ENCODE data around the gene ATF7. TPM values are rescaled to one million over a fixed set of nuclear protein-coding genes. Genes with fewer than 3 reads are reported as not detected.

ATF7 gene
- total RNA-seq, 1 donor from 2014 or later: 12.7 TPM

DNA sequence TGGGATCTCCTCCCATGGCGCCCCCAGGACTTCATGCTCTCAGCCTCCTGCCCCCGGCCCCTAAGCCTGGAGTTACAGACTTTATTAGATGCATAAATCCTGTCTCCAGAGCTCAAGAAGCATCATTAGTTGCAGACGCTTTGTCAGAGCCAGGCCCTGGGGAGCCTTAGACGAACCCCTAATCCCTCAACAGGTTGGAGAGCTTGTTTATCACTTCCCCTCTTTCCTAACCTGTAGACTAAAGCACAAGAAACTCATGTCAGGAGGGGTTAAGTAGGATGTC lies 118.6 kb downstream of the ATF7 start:
- H3K36me3 ChIP-seq: no peaks in the 10 kb centered on the region
- peaks cover 9% of the 10 kb centered on the region for H3K79me2 ChIP-seq (ENCODE audit: low read depth)
- H3F3A ChIP-seq (ENCODE audit: low read depth): peaks cover 11% of the 10 kb centered on the region
- Mint-ChIP-seq H3K4me1 (peaks cover 6% of the 10 kb centered on the region), H3K4me3 (no peak overlapping the region), H3K36me3 (peaks cover 8% of the 10 kb centered on the region), H3K27ac (peak overlapping the region; percentile 57), H3K27me3 (ENCODE audit: insufficient read depth, low read depth) (peaks cover 4% of the 10 kb centered on the region), H3K9me3 (no peaks in the 10 kb centered on the region)
- H3K4me1 ChIP-seq: no peaks in the 10 kb centered on the region
- no peaks in the 10 kb centered on the region for H4K20me1 ChIP-seq (ENCODE audit: low read depth)
- no peak for TF ChIP-seq EZH2phosphoT487 (IDR thresholded peaks at IDR 0.05)
- no peak for TF ChIP-seq EZH2 (IDR thresholded peaks at IDR 0.05)
- TF ChIP-seq, protein P1, sequence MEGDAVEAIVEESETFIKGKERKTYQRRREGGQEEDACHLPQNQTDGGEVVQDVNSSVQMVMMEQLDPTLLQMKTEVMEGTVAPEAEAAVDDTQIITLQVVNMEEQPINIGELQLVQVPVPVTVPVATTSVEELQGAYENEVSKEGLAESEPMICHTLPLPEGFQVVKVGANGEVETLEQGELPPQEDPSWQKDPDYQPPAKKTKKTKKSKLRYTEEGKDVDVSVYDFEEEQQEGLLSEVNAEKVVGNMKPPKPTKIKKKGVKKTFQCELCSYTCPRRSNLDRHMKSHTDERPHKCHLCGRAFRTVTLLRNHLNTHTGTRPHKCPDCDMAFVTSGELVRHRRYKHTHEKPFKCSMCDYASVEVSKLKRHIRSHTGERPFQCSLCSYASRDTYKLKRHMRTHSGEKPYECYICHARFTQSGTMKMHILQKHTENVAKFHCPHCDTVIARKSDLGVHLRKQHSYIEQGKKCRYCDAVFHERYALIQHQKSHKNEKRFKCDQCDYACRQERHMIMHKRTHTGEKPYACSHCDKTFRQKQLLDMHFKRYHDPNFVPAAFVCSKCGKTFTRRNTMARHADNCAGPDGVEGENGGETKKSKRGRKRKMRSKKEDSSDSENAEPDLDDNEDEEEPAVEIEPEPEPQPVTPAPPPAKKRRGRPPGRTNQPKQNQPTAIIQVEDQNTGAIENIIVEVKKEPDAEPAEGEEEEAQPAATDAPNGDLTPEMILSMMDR (IDR thresholded peaks at IDR 0.05): no peak
- DNase-seq (ENCODE audit: low spot score): no peak
- H3K4me3 ChIP-seq: no peak overlapping the region
- H3K9me3 ChIP-seq (ENCODE audit: low read depth): no peaks in the 10 kb centered on the region
- H3K27ac ChIP-seq: no peak overlapping the region
- no peak overlapping the region for H3K4me2 ChIP-seq
- no peak overlapping the region for H2AFZ ChIP-seq (replicated peaks)
- no peak overlapping the region for H3K9ac ChIP-seq
- no peaks in the 10 kb centered on the region for H3K27me3 ChIP-seq

DNA sequence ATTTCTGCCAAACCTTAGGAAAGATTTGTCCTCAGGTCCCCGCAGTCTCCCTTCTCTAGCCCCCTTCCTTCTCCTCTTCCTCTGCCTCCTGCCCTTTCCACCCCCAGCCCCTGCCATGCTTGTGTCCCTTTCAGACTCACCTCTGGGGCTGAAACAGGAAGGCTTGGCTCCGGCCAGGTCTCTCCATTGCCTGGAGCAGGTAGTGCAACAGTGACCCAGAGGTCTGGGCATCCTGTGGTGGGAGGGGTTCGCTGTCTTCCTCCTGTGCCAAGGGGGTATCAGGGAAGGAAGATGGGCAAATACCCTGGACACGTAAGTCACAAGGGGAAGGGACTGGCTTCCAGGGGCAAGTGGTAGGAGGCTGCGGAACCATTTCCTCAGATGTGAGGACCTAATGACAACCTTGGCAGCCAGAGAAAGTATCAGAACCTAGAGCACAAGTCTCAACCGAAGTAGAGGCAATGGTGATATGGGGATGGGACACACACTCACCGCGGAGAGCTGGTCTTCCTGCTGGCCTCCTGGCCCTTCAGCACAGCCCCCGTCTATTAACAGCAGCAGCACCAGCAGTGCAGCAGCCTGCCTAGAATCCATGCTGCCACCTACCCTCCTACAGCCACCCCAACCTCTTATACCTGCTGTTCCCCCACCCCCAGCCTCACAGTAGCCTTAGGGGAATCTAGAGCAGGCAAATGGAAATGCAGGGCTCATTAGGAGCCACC lies 119.1 kb downstream of the ATF7 start, which contains the start of gene NPFF:
NPFF (minus strand) TSS at position 604 of the 722 bp plus-strand sequence; CDS start at position 594, 10 bp downstream.
- Histone ChIP-seq H3K4me3 (no peak within 1 kb of the TSS), H3K4me2 (no peak within 1 kb of the TSS), H3K27ac (no peak within 1 kb of the TSS), H3K4me1 (peaks cover 3% of the 10 kb centered on the region), H2AFZ (replicated peaks) (no peak within 1 kb of the TSS), H3K9me3 (ENCODE audit: low read depth) (no peaks in the 10 kb centered on the region), H3K9ac (no peak within 1 kb of the TSS), H3F3A (ENCODE audit: low read depth) (peaks cover 11% of the 10 kb centered on the region), H3K79me2 (ENCODE audit: low read depth) (peaks cover 14% of the 10 kb centered on the region), H3K36me3 (no peaks in the 10 kb centered on the region), H3K27me3 (no peaks in the 10 kb centered on the region), H4K20me1 (ENCODE audit: low read depth) (no peaks in the 10 kb centered on the region)
- peak within 1 kb of the TSS; percentile 57 for H3K27ac Mint-ChIP-seq
- no peaks in the 10 kb centered on the region for H3K9me3 Mint-ChIP-seq
- DNase-seq (ENCODE audit: low spot score): no peak
- peaks cover 8% of the 10 kb centered on the region for H3K4me1 Mint-ChIP-seq
- peaks cover 8% of the 10 kb centered on the region for H3K36me3 Mint-ChIP-seq
- peaks cover 4% of the 10 kb centered on the region for H3K27me3 Mint-ChIP-seq (ENCODE audit: insufficient read depth, low read depth)
- TF ChIP-seq, protein P1 (IDR thresholded peaks at IDR 0.05): no peak
- TF ChIP-seq EZH2 (IDR thresholded peaks at IDR 0.05) (no peak), EZH2phosphoT487 (IDR thresholded peaks at IDR 0.05) (no peak)
- no peak within 1 kb of the TSS for H3K4me3 Mint-ChIP-seq

DNA sequence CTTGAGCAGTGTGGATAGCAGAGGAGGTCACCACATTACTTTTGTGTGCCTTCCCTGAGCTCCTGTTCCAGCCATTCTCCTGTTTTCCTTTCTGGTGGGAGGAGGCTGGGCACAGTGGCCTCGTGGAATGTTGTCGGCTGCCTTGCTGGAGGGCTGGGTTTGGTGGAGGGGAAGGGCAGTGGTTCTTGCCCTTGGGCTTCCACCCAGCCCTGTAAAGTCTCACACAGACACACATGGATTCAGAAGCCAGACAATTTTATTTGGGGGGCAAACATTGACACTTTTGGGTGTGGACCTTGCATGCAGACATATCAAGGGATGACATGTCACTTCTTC lies 119.8 kb downstream of the ATF7 start:
- Histone ChIP-seq H3K36me3 (no peaks in the 10 kb centered on the region), H3K79me2 (ENCODE audit: low read depth) (peaks cover 20% of the 10 kb centered on the region), H3K4me1 (peaks cover 9% of the 10 kb centered on the region), H3K4me2 (no peak overlapping the region), H3K9ac (no peak overlapping the region), H3K27ac (no peak overlapping the region), H3F3A (ENCODE audit: low read depth) (peaks cover 11% of the 10 kb centered on the region), H3K4me3 (no peak overlapping the region), H3K9me3 (ENCODE audit: low read depth) (no peaks in the 10 kb centered on the region), H2AFZ (replicated peaks) (no peak overlapping the region), H4K20me1 (ENCODE audit: low read depth) (no peaks in the 10 kb centered on the region), H3K27me3 (no peaks in the 10 kb centered on the region)
- Mint-ChIP-seq H3K9me3 (no peaks in the 10 kb centered on the region), H3K4me1 (peaks cover 13% of the 10 kb centered on the region), H3K4me3 (no peak overlapping the region), H3K36me3 (peaks cover 8% of the 10 kb centered on the region), H3K27me3 (ENCODE audit: insufficient read depth, low read depth) (peaks cover 4% of the 10 kb centered on the region), H3K27ac (no peak overlapping the region)
- DNase-seq (ENCODE audit: low spot score): no peak
- no peak for TF ChIP-seq EZH2 (IDR thresholded peaks at IDR 0.05)
- TF ChIP-seq, protein P1 (IDR thresholded peaks at IDR 0.05): no peak
- TF ChIP-seq EZH2phosphoT487 (IDR thresholded peaks at IDR 0.05): no peak

Measured in neural progenitor cell (in vitro differentiated cells).